ENCODE measurements around the gene CNTN5. TPM values are rescaled to one million over a fixed set of nuclear protein-coding genes. Genes with fewer than 3 reads are reported as not detected.

CNTN5 gene
- total and polyA plus RNA-seq, 2 experiments from 2014 or later, result not detected

DNA sequence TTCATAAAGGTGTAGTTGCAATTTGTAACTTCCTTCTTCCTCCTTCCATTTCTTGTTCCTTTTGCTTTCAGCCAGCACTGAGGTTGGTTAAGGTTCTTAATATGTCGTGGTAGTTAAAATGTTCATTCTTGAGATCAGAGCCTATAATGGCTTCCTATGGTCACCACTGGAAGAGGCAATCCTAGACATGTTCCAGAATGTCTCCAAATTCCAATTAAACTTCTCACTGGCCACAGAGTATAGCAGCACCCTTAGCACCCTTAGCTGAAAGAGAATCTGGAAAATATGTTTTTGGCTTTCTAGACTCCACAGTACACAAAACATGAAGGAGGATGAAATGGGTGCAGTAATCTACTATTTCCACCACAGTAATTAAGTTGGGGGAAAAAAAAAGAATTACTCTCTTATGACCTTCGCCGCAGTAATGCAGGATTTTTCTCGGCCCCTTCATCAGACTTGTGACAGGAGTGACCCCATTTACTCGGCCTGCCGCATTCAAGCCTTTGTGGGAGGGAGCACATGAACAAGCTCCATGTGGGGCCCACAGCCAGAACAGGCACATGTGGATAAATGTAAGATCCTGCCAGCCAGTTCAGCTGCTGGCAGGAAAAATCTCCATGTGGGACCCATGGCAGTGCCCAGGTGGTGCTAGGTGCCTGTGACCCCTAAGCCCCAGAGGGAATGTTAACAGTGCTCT, 1317.5 kb downstream of the CNTN5 start:
- H3K27ac ChIP-seq, result no peak overlapping the region
- H3K9me2 ChIP-seq (ENCODE audit: insufficient read depth), result no peaks in the 10 kb centered on the region
- H2AFZ ChIP-seq, result no peak overlapping the region
- H3K4me3 ChIP-seq, result no peak overlapping the region
- no peaks in the 10 kb centered on the region for H3K79me2 ChIP-seq (ENCODE audit: insufficient read depth)
- no peaks in the 10 kb centered on the region for H4K20me1 ChIP-seq (ENCODE audit: insufficient read depth)
- in situ Hi-C loops (cut with MboI), result no loop called here
- 39 to 44% methylated on average over 6 of the region's 6 CpGs for WGBS, 2 experiments (ENCODE audit: low coverage in 1 of 2, low lambda C conversion rate in 2 of 2, missing lambda C conversion rate in 2 of 2)
- no peaks in the 10 kb centered on the region for H3F3A ChIP-seq (ENCODE audit: insufficient read depth)
- H3K4me1 ChIP-seq (ENCODE audit: insufficient read depth), result no peaks in the 10 kb centered on the region
- no peak overlapping the region for H3K4me2 ChIP-seq (ENCODE audit: unreplicated experiment)
- H3K27me3 ChIP-seq (replicated peaks; ENCODE audit: insufficient read depth), result no peaks in the 10 kb centered on the region
- H3K9ac ChIP-seq, result no peak overlapping the region
- TF ChIP-seq EZH2phosphoT487 (IDR thresholded peaks at IDR 0.05; ENCODE audit: insufficient read depth, low read depth), result no peak
- TF ChIP-seq EZH2 (IDR thresholded peaks at IDR 0.05; ENCODE audit: insufficient read depth, poor library complexity, severe bottlenecking), result no peak
- DNase-seq, result no peak
- H3K36me3 ChIP-seq (ENCODE audit: low read depth), result no peaks in the 10 kb centered on the region
- H3K9me3 ChIP-seq (ENCODE audit: low read depth), result no peaks in the 10 kb centered on the region

DNA sequence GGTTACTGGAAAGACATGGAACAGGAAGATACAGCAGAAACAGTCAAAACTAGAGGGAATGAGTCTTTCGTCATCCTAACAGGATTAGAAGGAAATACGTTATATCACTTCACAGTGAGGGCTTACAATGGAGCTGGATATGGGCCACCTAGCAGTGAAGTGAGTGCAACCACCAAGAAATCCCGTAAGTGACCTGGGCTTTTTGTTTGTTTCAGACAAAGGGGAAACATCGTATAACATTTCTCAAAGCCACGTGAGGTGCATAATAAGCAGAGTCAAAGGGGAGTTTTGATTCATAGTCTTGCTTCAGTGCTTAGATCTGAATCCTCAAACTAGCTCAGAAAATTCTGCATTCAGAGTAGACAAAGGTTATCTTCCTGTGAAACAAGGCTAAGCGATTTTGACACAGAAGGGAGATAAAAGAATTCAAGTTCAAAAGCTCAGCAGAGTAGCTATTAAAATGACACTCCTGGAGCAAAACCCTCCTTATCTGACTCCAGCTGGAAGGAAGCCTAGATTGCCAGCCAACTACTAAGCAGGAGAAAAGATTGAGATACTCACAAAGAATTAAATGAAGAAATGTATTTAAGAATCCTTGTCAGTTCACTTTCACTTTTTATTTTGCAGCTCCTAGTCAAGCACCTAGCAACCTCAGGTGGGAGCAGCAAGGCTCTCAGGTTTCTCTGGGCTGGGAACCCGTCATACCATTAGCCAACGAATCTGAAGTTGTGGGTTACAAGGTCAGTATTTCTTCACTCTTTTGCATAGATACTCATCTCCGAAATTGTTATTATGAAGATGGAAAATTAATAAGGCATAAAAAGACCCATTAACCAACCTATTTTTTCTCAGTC, 1319.9 kb downstream of the CNTN5 start:
- Histone ChIP-seq H3K36me3 (ENCODE audit: low read depth) (no peaks in the 10 kb centered on the region), H3K9ac (no peak overlapping the region), H3K27ac (no peak overlapping the region), H3K27me3 (replicated peaks; ENCODE audit: insufficient read depth) (no peaks in the 10 kb centered on the region), H3K9me3 (ENCODE audit: low read depth) (no peaks in the 10 kb centered on the region), H3F3A (ENCODE audit: insufficient read depth) (no peaks in the 10 kb centered on the region), H3K4me2 (ENCODE audit: unreplicated experiment) (no peak overlapping the region), H2AFZ (no peak overlapping the region), H3K79me2 (ENCODE audit: insufficient read depth) (no peaks in the 10 kb centered on the region), H3K9me2 (ENCODE audit: insufficient read depth) (no peaks in the 10 kb centered on the region), H4K20me1 (ENCODE audit: insufficient read depth) (no peaks in the 10 kb centered on the region), H3K4me1 (ENCODE audit: insufficient read depth) (no peaks in the 10 kb centered on the region), H3K4me3 (no peak overlapping the region)
- no peak for TF ChIP-seq EZH2phosphoT487 (IDR thresholded peaks at IDR 0.05; ENCODE audit: insufficient read depth, low read depth)
- TF ChIP-seq EZH2 (IDR thresholded peaks at IDR 0.05; ENCODE audit: insufficient read depth, poor library complexity, severe bottlenecking), result no peak
- 12% methylated on average over 9 of the region's 9 CpGs for WGBS, 2 experiments (ENCODE audit: low coverage in 1 of 2, low lambda C conversion rate in 2 of 2, missing lambda C conversion rate in 2 of 2)
- in situ Hi-C loops (cut with MboI), result no loop called here
- no peak for DNase-seq

DNA sequence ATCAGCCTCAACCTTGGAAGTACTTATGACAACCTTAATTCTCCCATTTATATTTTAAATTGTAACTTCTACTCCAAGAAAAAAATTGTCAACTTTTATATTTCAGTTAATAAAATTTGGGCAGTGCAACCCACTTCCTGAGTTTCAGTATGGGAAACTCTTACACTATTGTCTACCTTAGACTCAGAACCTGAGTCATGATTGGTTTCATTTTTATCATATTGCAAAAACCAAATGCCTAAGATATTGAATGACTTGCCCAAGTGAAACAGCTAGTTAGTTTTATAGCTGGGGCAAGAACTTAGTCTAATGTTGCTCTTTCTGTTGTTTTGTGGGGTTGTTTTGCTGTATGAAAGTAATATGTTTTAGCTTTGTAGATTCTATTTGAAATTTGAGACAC, 1332.3 kb downstream of the CNTN5 start:
- H3K9ac ChIP-seq, result no peak overlapping the region
- no peaks in the 10 kb centered on the region for H3K9me3 ChIP-seq (ENCODE audit: low read depth)
- H3K36me3 ChIP-seq (ENCODE audit: low read depth), result no peaks in the 10 kb centered on the region
- no peaks in the 10 kb centered on the region for H3K27me3 ChIP-seq (replicated peaks; ENCODE audit: insufficient read depth)
- no peak overlapping the region for H3K4me3 ChIP-seq
- H3K4me1 ChIP-seq (ENCODE audit: insufficient read depth), result no peaks in the 10 kb centered on the region
- no peak for DNase-seq
- no peak overlapping the region for H2AFZ ChIP-seq
- H3K9me2 ChIP-seq (ENCODE audit: insufficient read depth), result no peaks in the 10 kb centered on the region
- in situ Hi-C loops (cut with MboI), result no loop called here
- no peaks in the 10 kb centered on the region for H3F3A ChIP-seq (ENCODE audit: insufficient read depth)
- H3K79me2 ChIP-seq (ENCODE audit: insufficient read depth), result no peaks in the 10 kb centered on the region
- TF ChIP-seq EZH2phosphoT487 (IDR thresholded peaks at IDR 0.05; ENCODE audit: insufficient read depth, low read depth), result no peak
- no peak for TF ChIP-seq EZH2 (IDR thresholded peaks at IDR 0.05; ENCODE audit: insufficient read depth, poor library complexity, severe bottlenecking)
- H3K27ac ChIP-seq, result no peak overlapping the region
- no peak overlapping the region for H3K4me2 ChIP-seq (ENCODE audit: unreplicated experiment)
- H4K20me1 ChIP-seq (ENCODE audit: insufficient read depth), result no peaks in the 10 kb centered on the region

DNA sequence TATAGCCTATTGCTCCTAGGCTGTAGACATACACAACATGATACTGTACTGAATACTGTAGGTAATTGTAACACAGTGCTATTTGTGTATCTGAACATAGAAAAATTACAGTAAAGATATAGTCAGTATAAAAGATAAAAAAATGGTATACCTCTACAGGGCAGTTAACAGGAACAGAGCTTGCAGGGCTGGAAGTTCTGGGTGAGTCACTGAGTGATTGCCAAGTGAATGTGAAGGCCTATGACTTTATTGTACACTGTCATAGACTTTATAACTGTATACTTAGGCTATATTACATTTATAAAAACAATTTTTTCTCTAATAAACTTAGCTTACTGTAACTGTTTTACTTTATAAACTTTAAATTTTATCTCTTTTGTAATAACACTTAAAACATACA, 1334.0 kb downstream of the CNTN5 start:
- no peak overlapping the region for H3K27ac ChIP-seq
- no peak overlapping the region for H3K4me2 ChIP-seq (ENCODE audit: unreplicated experiment)
- no peak for DNase-seq
- H3K9me3 ChIP-seq (ENCODE audit: low read depth), result no peaks in the 10 kb centered on the region
- H3F3A ChIP-seq (ENCODE audit: insufficient read depth), result no peaks in the 10 kb centered on the region
- H3K9me2 ChIP-seq (ENCODE audit: insufficient read depth), result no peaks in the 10 kb centered on the region
- no peaks in the 10 kb centered on the region for H3K36me3 ChIP-seq (ENCODE audit: low read depth)
- H3K79me2 ChIP-seq (ENCODE audit: insufficient read depth), result no peaks in the 10 kb centered on the region
- H3K4me1 ChIP-seq (ENCODE audit: insufficient read depth), result no peaks in the 10 kb centered on the region
- in situ Hi-C loops (cut with MboI), result no loop called here
- no peaks in the 10 kb centered on the region for H4K20me1 ChIP-seq (ENCODE audit: insufficient read depth)
- H3K4me3 ChIP-seq, result no peak overlapping the region
- no peaks in the 10 kb centered on the region for H3K27me3 ChIP-seq (replicated peaks; ENCODE audit: insufficient read depth)
- no peak for TF ChIP-seq EZH2phosphoT487 (IDR thresholded peaks at IDR 0.05; ENCODE audit: insufficient read depth, low read depth)
- no peak for TF ChIP-seq EZH2 (IDR thresholded peaks at IDR 0.05; ENCODE audit: insufficient read depth, poor library complexity, severe bottlenecking)
- H3K9ac ChIP-seq, result no peak overlapping the region
- no peak overlapping the region for H2AFZ ChIP-seq

All from GM23248 (cell line).